ENCODE results near the gene BORCS6. TPM values are rescaled to one million over a fixed set of nuclear protein-coding genes. Genes with fewer than 3 reads are reported as not detected.

BORCS6 gene
- total and polyA plus RNA-seq, 2 donors from 2014 or later: 8.6 to 15.4 TPM

- Histone ChIP-seq H3K4me1 (ENCODE audit: control insufficient read depth in 2 of 3, insufficient read depth in 2 of 3, low read depth in 1 of 3, low read length in 3 of 3) (peaks cover 4 to 36% (median 22%) of the 10 kb centered on the region in 3 donors), H3K36me3 (ENCODE audit: control insufficient read depth in 2 of 3, insufficient read depth in 3 of 3, low read length in 3 of 3) (peaks cover 2 to 14% (median 2%) of the 10 kb centered on the region in 3 donors), H3K4me3 (ENCODE audit: low read length in 3 of 3) (no peak overlapping the region), H3K27me3 (ENCODE audit: control insufficient read depth, insufficient read depth, low read length) (no peaks in the 10 kb centered on the region), H3K9ac (ENCODE audit: low read length in 3 of 3) (peak overlapping the region in 1 of 3 donors; percentile 29), H3K27ac (ENCODE audit: low read depth in 2 of 2, low read length in 2 of 2) (peak overlapping the region; percentile 18 to 29), H3K9me3 (ENCODE audit: control insufficient read depth in 2 of 3, insufficient read depth in 1 of 3, low read length in 3 of 3) (no peaks in the 10 kb centered on the region)
- TF ChIP-seq CTCF (IDR thresholded peaks at IDR 0.05; ENCODE audit: borderline replicate concordance, extremely low read depth, insufficient read depth): no peak
- DNase-seq (peak in 2 of 5 donors; percentile 49 to 63), FAIRE-seq (no peak)
- intact Hi-C loops (cut with DNase I): no loop called here
Measured at GRCh38 chr17:8159459-8160223, 30.3 kb downstream of the BORCS6 start.

- DNase-seq (peak in 2 of 5 donors; percentile 45 to 60), FAIRE-seq (no peak)
- H3K27me3 ChIP-seq (ENCODE audit: control insufficient read depth, insufficient read depth, low read length): no peaks in the 10 kb centered on the region
- H3K27ac ChIP-seq (ENCODE audit: low read depth in 2 of 2, low read length in 2 of 2): peak overlapping the region; percentile 73 to 99
- intact Hi-C loops (cut with DNase I): no loop called here
- TF ChIP-seq CTCF (IDR thresholded peaks at IDR 0.05; ENCODE audit: borderline replicate concordance, extremely low read depth, insufficient read depth): no peak
- H3K4me1 ChIP-seq (ENCODE audit: control insufficient read depth in 2 of 3, insufficient read depth in 2 of 3, low read depth in 1 of 3, low read length in 3 of 3): peaks cover 4 to 35% (median 20%) of the 10 kb centered on the region in 3 donors
- H3K9ac ChIP-seq (ENCODE audit: low read length in 3 of 3): no peak overlapping the region
- peaks cover 2 to 14% (median 2%) of the 10 kb centered on the region in 3 donors for H3K36me3 ChIP-seq (ENCODE audit: control insufficient read depth in 2 of 3, insufficient read depth in 3 of 3, low read length in 3 of 3)
- H3K9me3 ChIP-seq (ENCODE audit: control insufficient read depth in 2 of 3, insufficient read depth in 1 of 3, low read length in 3 of 3): no peaks in the 10 kb centered on the region
- H3K4me3 ChIP-seq (ENCODE audit: low read length in 3 of 3): no peak overlapping the region
Measured at GRCh38 chr17:8159032-8159400, 31.0 kb downstream of the BORCS6 start.

- Histone ChIP-seq H3K4me3 (ENCODE audit: low read length in 3 of 3) (peak overlapping the region in 1 of 3 donors; percentile 7), H3K9me3 (ENCODE audit: control insufficient read depth in 2 of 3, insufficient read depth in 1 of 3, low read length in 3 of 3) (no peaks in the 10 kb centered on the region), H3K4me1 (ENCODE audit: control insufficient read depth in 2 of 3, insufficient read depth in 2 of 3, low read depth in 1 of 3, low read length in 3 of 3) (peaks cover 4 to 30% (median 20%) of the 10 kb centered on the region in 3 donors), H3K27ac (ENCODE audit: low read depth in 2 of 2, low read length in 2 of 2) (peak overlapping the region; percentile 73 to 99), H3K27me3 (ENCODE audit: control insufficient read depth, insufficient read depth, low read length) (no peaks in the 10 kb centered on the region), H3K9ac (ENCODE audit: low read length in 3 of 3) (peak overlapping the region in 2 of 3 donors; percentile 30 to 64), H3K36me3 (ENCODE audit: control insufficient read depth in 2 of 3, insufficient read depth in 3 of 3, low read length in 3 of 3) (peaks cover 2 to 15% (median 2%) of the 10 kb centered on the region in 3 donors)
- DNase-seq (peak; percentile 90 to 94 (median 94)), FAIRE-seq (peak; percentile 77)
- peak; percentile 89 for TF ChIP-seq CTCF (IDR thresholded peaks at IDR 0.05; ENCODE audit: borderline replicate concordance, extremely low read depth, insufficient read depth)
- intact Hi-C loops (cut with DNase I): no loop called here
Measured at GRCh38 chr17:8158267-8159031, 31.5 kb downstream of the BORCS6 start.

Measured in kidney (tissue), 14 donors.